Transverse colon (tissue), 4 donors: ENCODE measurements around the gene ZNF804B. TPM values are rescaled to one million over a fixed set of nuclear protein-coding genes. Genes with fewer than 3 reads are reported as not detected.

ENCODE experiments used
- DNase-seq: peaks from one replicate; pipeline ENCODE4 v3.0.0-alpha.2; 2019
- H3K27ac ChIP-seq, 4 donors: fragments of 200-600 bp; sonication (generic); 2 replicates each; pipeline ENCODE4 v1.5.1; 2016 to 2018; ENCODE audit warnings: inconsistent platforms in 4 of 4
- H3K27me3 ChIP-seq: fragments of 200-600 bp; sonication (generic); 2 replicates; pipeline ENCODE4 v1.5.1; 2017; ENCODE audit warnings: inconsistent platforms
- H3K36me3 ChIP-seq, 4 donors: fragments of 200-600 bp; sonication (generic); 2 replicates each; pipeline ENCODE4 v1.5.1; 2017 to 2019; ENCODE audit warnings: inconsistent platforms in 4 of 4
- H3K4me1 ChIP-seq, 4 donors: fragments of 200-600 bp; sonication (generic); 2 replicates each; pipeline ENCODE4 v1.5.1; 2017 to 2020; ENCODE audit warnings: inconsistent platforms in 4 of 4
- H3K4me3 ChIP-seq, 4 donors: fragments of 200-600 bp; sonication (generic); 1 replicate in 1 of 4; 2 replicates in 3 of 4; pipeline versions ENCODE4 v1.5.1 to v1.6.1; 2017 to 2019; ENCODE audit warnings: inconsistent platforms in 4 of 4
- H3K9me3 ChIP-seq, 2 donors: fragments of 200-600 bp; sonication (generic); 2 replicates each; pipeline ENCODE4 v1.5.1; 2017 to 2019; ENCODE audit warnings: inconsistent platforms in 2 of 2
- EP300 ChIP-seq: sonication (generic); formaldehyde crosslinking; IDR thresholded peaks from one replicate; pipeline ENCODE4 v1.6.1; 2017; ENCODE audit warnings: antibody characterized with exemption, low read depth
- POLR2A ChIP-seq: fragments of 450-650 bp; IDR thresholded peaks from one replicate; pipeline ENCODE4 v1.6.1; 2016; ENCODE audit warnings: antibody characterized with exemption, mild to moderate bottlenecking, moderate library complexity
- POLR2AphosphoS5 ChIP-seq, 3 donors: sonication (generic); formaldehyde crosslinking; IDR thresholded peaks; one replicate each; pipeline ENCODE4 v1.6.1; 2016; ENCODE audit warnings: antibody characterized with exemption in 3 of 3
- WGBS, 2 donors: methylation state at CpG; one replicate each; pipeline ENCODE4 v1.1.5; 2018; ENCODE audit warnings: low coverage in 1 of 2; 5-methylcytosine and 5-hydroxymethylcytosine counted together
- in situ Hi-C, 4 donors: fragments of 200-750 bp; cut with MboI; loops; one replicate each; pipeline versions ENCODE4 v1.15.0 to v1.15.1; 2017; ENCODE audit warnings: low sequenced_read_pairs in 3 of 4, low pct_ligation_motif_present in 1 of 4, low pct_unique_long_range_greater_than_20kb in 1 of 4
- intact Hi-C: fragments of 100-400 bp; cut with DNase I; formaldehyde crosslinking; loops from one replicate; pipeline ENCODE4 v1.15.1; 2023; ENCODE audit warnings: low total_unique reads
- total RNA-seq, 4 donors: library from RNA; depleted of rRNA; stranded (reverse); fragments of >200 nt; gene quantifications; one replicate each; pipeline ENCODE4 v1.1.0, GENCODE V29; 2016
- TF ChIP-seq, protein P1 (sequence below), 5 experiments: fragments of 200-600 bp in 3 of 5; fragments of 450-650 bp in 2 of 5; sonication (generic) in 3 of 5; IDR thresholded peaks; 1 replicate in 2 of 5; 2 replicates in 3 of 5; pipeline ENCODE4 v1.5.1; 2016 to 2017; ENCODE audit warnings: antibody characterized with exemption in 5 of 5, inconsistent platforms in 3 of 5, mild to moderate bottlenecking in 2 of 5, moderate library complexity in 1 of 5

The ZNF804B gene
- total RNA-seq, result not detected

DNA sequence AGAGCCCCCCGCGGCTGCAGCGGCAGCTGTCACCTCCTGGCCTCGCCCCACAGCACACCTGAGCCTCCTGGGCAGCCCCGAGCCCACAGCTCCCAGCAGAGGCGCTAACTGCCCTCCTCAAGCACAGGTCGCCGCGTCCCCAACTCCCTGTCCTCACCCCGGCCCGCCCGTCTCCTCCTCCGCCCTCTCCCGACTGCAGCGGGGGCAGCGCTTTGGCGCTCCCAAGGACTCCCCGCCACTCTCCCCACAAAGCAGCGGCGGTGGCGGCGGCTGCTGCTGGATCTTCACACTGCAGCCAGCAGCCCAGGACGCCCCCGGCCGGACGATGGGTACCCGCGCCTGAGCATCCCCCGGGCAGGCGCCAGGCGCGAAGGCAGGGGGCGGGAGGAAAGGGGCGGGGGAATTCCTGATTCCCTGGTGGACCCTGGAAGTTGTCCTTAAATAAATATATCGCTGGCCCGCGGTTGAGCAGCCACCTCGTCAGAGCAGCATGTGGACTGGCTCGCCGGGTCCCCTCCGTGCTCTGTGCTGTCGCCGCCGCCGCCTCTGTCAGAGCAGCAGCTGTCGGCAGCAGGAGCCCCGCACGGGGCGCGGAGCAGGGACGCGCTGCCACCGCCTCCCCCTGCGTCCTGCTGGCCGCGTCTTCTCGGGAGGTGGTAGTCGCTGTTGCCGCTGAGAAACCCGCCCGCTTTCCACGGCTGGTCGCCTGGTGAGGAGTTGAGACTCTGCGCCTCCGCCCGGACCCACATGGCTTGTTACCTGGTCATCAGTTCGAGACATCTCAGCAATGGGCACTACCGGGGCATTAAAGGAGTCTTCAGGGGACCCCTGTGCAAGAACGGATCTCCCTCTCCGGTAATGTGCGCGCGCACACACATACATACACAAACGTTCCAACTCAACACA lies at the start of gene ZNF804B:
Gene ZNF804B, plus strand, starts transcription at position 471 of the 906 bp plus-strand sequence. Its CDS starts 277 bp downstream, at position 748.
- Histone ChIP-seq H3K4me1 (peaks cover 0 to 17% (median 10%) of the 10 kb centered on the region in 4 donors), H3K4me3 (peak within 1 kb of the TSS in 3 of 4 donors; percentile 8 to 33 (median 22)), H3K9me3 (no peaks in the 10 kb centered on the region), H3K27ac (no peak within 1 kb of the TSS), H3K36me3 (peaks cover 0 to 1% (median 0%) of the 10 kb centered on the region in 4 donors), H3K27me3 (peaks cover 83% of the 10 kb centered on the region)
- TF ChIP-seq POLR2A (no peak), POLR2AphosphoS5 (IDR thresholded peaks at IDR 0.05) (no peak), EP300 (no peak)
- TF ChIP-seq, protein P1, sequence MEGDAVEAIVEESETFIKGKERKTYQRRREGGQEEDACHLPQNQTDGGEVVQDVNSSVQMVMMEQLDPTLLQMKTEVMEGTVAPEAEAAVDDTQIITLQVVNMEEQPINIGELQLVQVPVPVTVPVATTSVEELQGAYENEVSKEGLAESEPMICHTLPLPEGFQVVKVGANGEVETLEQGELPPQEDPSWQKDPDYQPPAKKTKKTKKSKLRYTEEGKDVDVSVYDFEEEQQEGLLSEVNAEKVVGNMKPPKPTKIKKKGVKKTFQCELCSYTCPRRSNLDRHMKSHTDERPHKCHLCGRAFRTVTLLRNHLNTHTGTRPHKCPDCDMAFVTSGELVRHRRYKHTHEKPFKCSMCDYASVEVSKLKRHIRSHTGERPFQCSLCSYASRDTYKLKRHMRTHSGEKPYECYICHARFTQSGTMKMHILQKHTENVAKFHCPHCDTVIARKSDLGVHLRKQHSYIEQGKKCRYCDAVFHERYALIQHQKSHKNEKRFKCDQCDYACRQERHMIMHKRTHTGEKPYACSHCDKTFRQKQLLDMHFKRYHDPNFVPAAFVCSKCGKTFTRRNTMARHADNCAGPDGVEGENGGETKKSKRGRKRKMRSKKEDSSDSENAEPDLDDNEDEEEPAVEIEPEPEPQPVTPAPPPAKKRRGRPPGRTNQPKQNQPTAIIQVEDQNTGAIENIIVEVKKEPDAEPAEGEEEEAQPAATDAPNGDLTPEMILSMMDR (IDR thresholded peaks at IDR 0.05), result no peak
- in situ Hi-C loops (no loop called here), intact Hi-C loops (no loop called here)
- WGBS, 2 donors, result 11% methylated on average over 58 of the region's 74 CpGs; no CpG with 5 or more reads in 1 of the 2 donors
- peak; percentile 5 for DNase-seq

DNA sequence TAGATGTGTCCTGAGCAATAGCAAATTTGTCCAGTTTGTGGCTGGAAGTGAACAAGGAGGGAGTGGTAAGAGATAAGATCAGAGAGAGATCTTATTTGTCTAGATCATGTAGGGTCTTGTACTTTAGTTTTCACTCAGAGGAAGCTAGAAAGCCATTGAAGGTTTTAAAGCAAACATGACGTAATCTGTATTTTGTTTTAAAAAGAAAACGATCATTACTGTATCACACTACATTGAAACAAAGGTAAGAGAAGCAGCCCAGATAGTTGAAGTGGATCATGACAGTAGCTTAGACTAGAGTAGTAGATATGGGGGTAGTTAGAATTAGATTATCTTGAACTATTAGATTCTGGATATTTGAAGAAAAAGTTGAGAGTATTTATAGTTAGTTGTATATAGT lies 23.6 kb upstream of the ZNF804B start:
- Histone ChIP-seq H3K4me1 (no peaks in the 10 kb centered on the region), H3K4me3 (no peak overlapping the region), H3K27me3 (no peaks in the 10 kb centered on the region), H3K27ac (no peak overlapping the region), H3K9me3 (no peaks in the 10 kb centered on the region), H3K36me3 (no peaks in the 10 kb centered on the region)
- TF ChIP-seq POLR2A, result no peak
- 61 to 77% methylated on average over 2 of the region's 2 CpGs for WGBS, 2 donors
- in situ Hi-C loops, result no loop called here
- intact Hi-C loops, result no loop called here
- DNase-seq, result no peak

DNA sequence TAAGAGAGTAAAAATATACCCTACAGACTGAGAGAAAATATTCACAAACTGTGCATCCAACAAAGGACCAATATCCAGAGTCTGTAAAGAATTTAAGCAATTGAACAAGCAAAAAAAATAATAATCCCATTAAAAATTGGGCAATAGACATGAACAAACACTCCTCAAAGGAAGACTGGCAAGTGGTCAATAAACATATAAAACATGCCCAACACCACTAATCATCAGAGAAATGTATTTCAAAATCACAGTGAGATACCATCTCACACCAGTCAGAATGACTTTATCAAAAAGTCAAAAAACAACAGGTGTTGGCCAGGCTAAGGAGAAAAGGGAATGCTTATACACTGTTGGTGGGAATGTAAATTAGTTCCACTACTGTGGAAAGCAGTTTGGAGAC lies 21.9 kb upstream of the ZNF804B start:
- no peak for DNase-seq
- Histone ChIP-seq H3K27me3 (no peaks in the 10 kb centered on the region), H3K4me3 (no peak overlapping the region), H3K4me1 (no peaks in the 10 kb centered on the region), H3K27ac (no peak overlapping the region), H3K36me3 (no peaks in the 10 kb centered on the region), H3K9me3 (no peaks in the 10 kb centered on the region)
- intact Hi-C loops, result no loop called here
- in situ Hi-C loops, result no loop called here
- TF ChIP-seq EP300 (no peak), POLR2AphosphoS5 (IDR thresholded peaks at IDR 0.05) (no peak), POLR2A (no peak)
- TF ChIP-seq, protein P1 (IDR thresholded peaks at IDR 0.05), result no peak

DNA sequence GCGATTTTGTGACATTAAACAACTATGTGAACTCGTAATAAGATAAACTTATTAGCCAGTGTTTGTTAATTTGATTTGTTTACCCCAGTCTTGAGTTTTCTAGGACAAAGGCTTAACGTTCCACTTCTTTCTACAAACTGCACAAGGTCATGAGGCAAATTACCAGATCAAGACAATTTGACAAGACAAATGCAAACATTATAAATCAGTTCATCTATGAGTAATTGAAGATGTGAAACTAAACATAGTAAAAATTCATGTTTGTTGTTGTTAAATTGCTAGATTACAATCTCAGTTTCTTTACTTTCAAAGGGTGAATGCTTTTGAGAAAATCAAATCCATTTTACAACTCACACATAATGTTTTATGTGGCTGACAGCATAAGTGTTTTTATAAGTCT lies 13.4 kb upstream of the ZNF804B start:
- in situ Hi-C loops (no loop called here), intact Hi-C loops (no loop called here)
- DNase-seq, result no peak
- H3K36me3 ChIP-seq, result no peaks in the 10 kb centered on the region
- 31 to 33% methylated on average over 3 of the region's 3 CpGs for WGBS, 2 donors
- H3K4me3 ChIP-seq, result no peak overlapping the region
- no peak for TF ChIP-seq POLR2A
- TF ChIP-seq, protein P1 (IDR thresholded peaks at IDR 0.05), result no peak
- TF ChIP-seq POLR2AphosphoS5 (IDR thresholded peaks at IDR 0.05), result no peak
- TF ChIP-seq EP300, result no peak
- no peaks in the 10 kb centered on the region for H3K27me3 ChIP-seq
- no peaks in the 10 kb centered on the region for H3K4me1 ChIP-seq
- no peak overlapping the region for H3K27ac ChIP-seq
- no peaks in the 10 kb centered on the region for H3K9me3 ChIP-seq
